HCT116 (cell line): ENCODE data around the gene CYB5R3. TPM values are rescaled to one million over a fixed set of nuclear protein-coding genes. Genes with fewer than 3 reads are reported as not detected.
"Not testable (repeated sequence)": the region's sequence is repeated elsewhere in the genome, so short reads cannot be mapped to it uniquely, and the experiment has no call there.

ENCODE experiments used
- ATAC-seq: fragments of 200-7000 bp; cut with Tn5 transposase; 2 replicates; pipeline ENCODE4 v1.9.1; 2020; ENCODE audit warnings: mild to moderate bottlenecking, moderate library complexity
- BruUV-seq: library from RNA; stranded (reverse); fragments of 400-500 nt; replicated peaks from 2 replicates; lab custom pipeline; 2021; lab: Mats Ljungman, UMichigan
- CTCF ChIA-PET: fragments of 300-600 bp; sonication (Branson Sonifier 250); formaldehyde crosslinking; loops from one replicate; lab custom pipeline; 2021; ENCODE audit warnings: antibody characterized with exemption; lab: Charles Lee
- POLR2A ChIA-PET: fragments of 300-600, 350-600 bp; sonication (Branson Sonifier 250); formaldehyde crosslinking; loops from one replicate; lab custom pipeline; 2021; ENCODE audit warnings: antibody characterized with exemption; lab: Charles Lee
- RAD21 ChIA-PET, 2 experiments: fragments of 300-600 bp; sonication (Branson Sonifier 250); formaldehyde crosslinking; loops; one replicate each; lab custom pipeline; 2023; ENCODE audit warnings: low total read pairs in 2 of 2; ENCODE audit not compliant: uncharacterized antibody in 2 of 2, unreplicated experiment in 2 of 2, low non-redundant PET in 1 of 2; lab: Charles Lee
- DNase-seq: peaks from one replicate; pipeline ENCODE4 v3.0.0-alpha.2; 2010; ENCODE audit warnings: low read depth, low spot score
- H2AFZ ChIP-seq: fragments of 200-600 bp; shearing (Covaris generic), sonication (generic); 2 replicates; pipeline ENCODE4 v1.6.1; 2017; ENCODE audit warnings: low read depth, mixed run types, mixed read lengths, antibody characterized with exemption, low read length; ENCODE audit not compliant: poor library complexity, severe bottlenecking
- H3K27ac ChIP-seq: 2 replicates; pipeline ENCODE4 v1.5.1; 2012; ENCODE audit warnings: low read depth, low read length
- H3K27me3 ChIP-seq: fragments of 200-600 bp; sonication (generic); 2 replicates; pipeline ENCODE4 v1.6.1; 2016; ENCODE audit warnings: mixed run types, low read length, mixed read lengths; ENCODE audit not compliant: insufficient read depth
- H3K36me3 ChIP-seq, 2 experiments: fragments of 200-500 bp in 1 of 2; fragments of 200-600 bp in 1 of 2; sonication (Bioruptor generic) in 1 of 2; sonication (generic) in 1 of 2; 2 replicates each; pipeline versions ENCODE4 v1.5.1 to v1.6.1; 2014 to 2016; ENCODE audit warnings: low read length in 2 of 2, inconsistent platforms in 1 of 2, mixed read lengths in 1 of 2, mixed run types in 1 of 2; ENCODE audit not compliant: insufficient read depth in 2 of 2, control insufficient read depth in 1 of 2
- H3K4me1 ChIP-seq, 2 experiments: fragments of 200-600 bp in 1 of 2; sonication (generic) in 1 of 2; 2 replicates each; pipeline versions ENCODE4 v1.5.1 to v1.6.1; 2012 to 2017; ENCODE audit warnings: low read length in 2 of 2, inconsistent platforms in 1 of 2, mild to moderate bottlenecking in 1 of 2, mixed read lengths in 1 of 2, mixed run types in 1 of 2, moderate library complexity in 1 of 2; ENCODE audit not compliant: insufficient read depth in 2 of 2, control insufficient read depth in 1 of 2
- H3K4me2 ChIP-seq: fragments of 200-600 bp; sonication (generic); 2 replicates; pipeline ENCODE4 v1.6.1; 2017; ENCODE audit warnings: mixed run types, low read length, mixed read lengths
- H3K4me3 ChIP-seq, 2 experiments: fragments of 200-600 bp in 1 of 2; sonication (generic) in 1 of 2; replicated peaks in 1 of 2; 2 replicates each; pipeline ENCODE4 v1.5.1; 2011 to 2016; ENCODE audit warnings: low read length in 2 of 2, control low read depth in 1 of 2, low read depth in 1 of 2, mild to moderate bottlenecking in 1 of 2, mixed read lengths in 1 of 2, mixed run types in 1 of 2
- H3K79me2 ChIP-seq: fragments of 200-600 bp; sonication (generic); 2 replicates; pipeline ENCODE4 v1.6.1; 2017; ENCODE audit warnings: mild to moderate bottlenecking, mixed run types, low read length, moderate library complexity, mixed read lengths; ENCODE audit not compliant: insufficient read depth
- H3K9ac ChIP-seq: fragments of 200-600 bp; sonication (generic); 2 replicates; pipeline ENCODE4 v1.6.1; 2016; ENCODE audit warnings: low read length, mixed read lengths
- H3K9me2 ChIP-seq: fragments of 200-600 bp; sonication (generic), shearing (Covaris generic); 2 replicates; pipeline ENCODE4 v1.6.1; 2017; ENCODE audit warnings: mixed run types, mild to moderate bottlenecking, moderate library complexity; ENCODE audit not compliant: insufficient read depth
- H3K9me3 ChIP-seq, 2 experiments: fragments of 200-500 bp in 1 of 2; fragments of 200-600 bp in 1 of 2; sonication (Bioruptor generic) in 1 of 2; sonication (generic) in 1 of 2; 2 replicates each; pipeline ENCODE4 v1.6.1; 2014 to 2017; ENCODE audit warnings: low read length in 2 of 2, mixed read lengths in 2 of 2, inconsistent platforms in 1 of 2, low read depth in 1 of 2, mild to moderate bottlenecking in 1 of 2, mixed run types in 1 of 2, moderate library complexity in 1 of 2; ENCODE audit not compliant: control insufficient read depth in 1 of 2, insufficient read depth in 1 of 2
- H4K20me1 ChIP-seq: fragments of 200-600 bp; sonication (generic), shearing (Covaris generic); 2 replicates; pipeline ENCODE4 v1.6.1; 2017; ENCODE audit warnings: mixed run types, mild to moderate bottlenecking, moderate library complexity; ENCODE audit not compliant: insufficient read depth
- CBX3 ChIP-seq: IDR thresholded peaks from 2 replicates; pipeline ENCODE4 v1.6.1; 2012; ENCODE audit warnings: low read depth
- CEBPB ChIP-seq: IDR thresholded peaks from 2 replicates; pipeline ENCODE4 v1.6.1; 2012; ENCODE audit warnings: low read depth
- CTCF ChIP-seq, 3 experiments: fragments of 200-600 bp in 1 of 3; sonication (generic) in 1 of 3; IDR thresholded peaks in 2 of 3; conservative IDR thresholded peaks in 1 of 3; 2 replicates each; pipeline ENCODE4 v1.5.1; 2012 to 2017; ENCODE audit warnings: low read depth in 2 of 3, low read length in 2 of 3, antibody characterized with exemption in 1 of 3, borderline replicate concordance in 1 of 3, control low read depth in 1 of 3, mild to moderate bottlenecking in 1 of 3, mixed read lengths in 1 of 3, mixed run types in 1 of 3, moderate library complexity in 1 of 3; ENCODE audit not compliant: insufficient read depth in 1 of 3
- EGR1 ChIP-seq: IDR thresholded peaks from 2 replicates; pipeline ENCODE4 v1.6.1; 2012; ENCODE audit warnings: low read depth
- ELF1 ChIP-seq: IDR thresholded peaks from 2 replicates; pipeline ENCODE4 v1.6.1; 2012; ENCODE audit warnings: low read depth, borderline replicate concordance
- EZH2 ChIP-seq: fragments of 200-600 bp; sonication (generic); IDR thresholded peaks from 2 replicates; pipeline ENCODE4 v1.6.1; 2017; ENCODE audit warnings: antibody characterized with exemption, mixed run types
- EZH2phosphoT487 ChIP-seq: fragments of 200-600 bp; IDR thresholded peaks from 2 replicates; pipeline ENCODE4 v1.6.1; 2018; ENCODE audit warnings: antibody characterized with exemption, borderline replicate concordance
- JUND ChIP-seq: IDR thresholded peaks from 2 replicates; pipeline ENCODE4 v1.6.1; 2012
- POLR2A ChIP-seq: IDR thresholded peaks from 2 replicates; pipeline ENCODE4 v1.7.0; 2011; ENCODE audit warnings: borderline replicate concordance; ENCODE audit not compliant: insufficient read depth, insufficient read length; ENCODE audit errors: extremely low read depth
- POLR2AphosphoS5 ChIP-seq: IDR thresholded peaks from 2 replicates; pipeline ENCODE4 v1.6.1; 2011; ENCODE audit warnings: mild to moderate bottlenecking, low read depth, low read length, moderate library complexity
- RAD21 ChIP-seq: IDR thresholded peaks from 2 replicates; pipeline ENCODE4 v1.6.1; 2012; ENCODE audit warnings: low read depth, mild to moderate bottlenecking
- SIN3A ChIP-seq: IDR thresholded peaks from 2 replicates; pipeline ENCODE4 v1.6.1; 2012; ENCODE audit warnings: low read depth
- SP1 ChIP-seq: IDR thresholded peaks from 2 replicates; pipeline ENCODE4 v1.6.1; 2012; ENCODE audit warnings: low read depth
- TCF7L2 ChIP-seq: IDR thresholded peaks from 2 replicates; pipeline ENCODE4 v1.7.0; 2011; ENCODE audit warnings: borderline replicate concordance, inconsistent platforms; ENCODE audit not compliant: insufficient read depth, insufficient read length; ENCODE audit errors: extremely low read depth
- YY1 ChIP-seq: IDR thresholded peaks from 2 replicates; pipeline ENCODE4 v1.6.1; 2011; ENCODE audit warnings: low read length, low read depth, moderate library complexity, mild to moderate bottlenecking; ENCODE audit not compliant: insufficient replicate concordance; ENCODE audit errors: extremely low read depth
- ZBTB33 ChIP-seq: IDR thresholded peaks from 2 replicates; pipeline ENCODE4 v1.6.1; 2011; ENCODE audit warnings: mild to moderate bottlenecking, low read length, moderate library complexity; ENCODE audit not compliant: insufficient replicate concordance; ENCODE audit errors: extremely low read depth
- intact Hi-C: fragments of 100-400 bp; cut with micrococcal nuclease; formaldehyde crosslinking; loops from 2 replicates; pipeline ENCODE4 v1.10.0; 2022
- total RNA-seq: library from RNA; stranded (reverse); gene quantifications from one replicate; pipeline ENCODE4 v1.2.1, GENCODE V29; 2021; ENCODE audit not compliant: unreplicated experiment
- TF ChIP-seq, protein P1 (sequence below): IDR thresholded peaks from 2 replicates; pipeline ENCODE4 v1.6.1; 2012

Gene CYB5R3
- total RNA-seq, 1 experiment from 2014 or later = 127 TPM

DNA sequence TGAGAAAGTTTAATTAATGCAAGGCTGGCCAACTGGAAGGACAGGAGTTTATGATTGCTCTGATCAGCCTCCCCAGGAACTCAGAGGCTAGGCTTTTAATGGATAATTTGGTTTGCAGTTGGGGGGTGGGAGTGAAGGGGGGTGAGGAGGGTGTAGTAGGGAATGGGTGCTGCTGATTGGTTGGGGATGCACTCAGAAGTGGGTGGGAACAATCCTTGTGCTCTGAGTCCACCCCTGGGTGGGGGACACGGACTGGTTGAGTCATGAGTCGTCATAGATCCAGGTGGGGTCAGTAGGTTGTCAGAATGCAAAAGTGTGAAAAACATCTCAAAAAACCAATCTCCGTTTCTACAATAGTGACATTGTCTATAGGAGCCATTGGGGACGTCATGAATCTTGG is 20.9 kb upstream of the CYB5R3 start:
- intact Hi-C loops = no loop called here
- Histone ChIP-seq H3K27me3 (no peaks in the 10 kb centered on the region), H3K9me2 (no peaks in the 10 kb centered on the region), H3K79me2 (no peaks in the 10 kb centered on the region), H2AFZ (no peak overlapping the region), H3K4me1 (peaks cover 4 to 20% of the 10 kb centered on the region in 2 experiments), H3K27ac (no peak overlapping the region), H4K20me1 (no peaks in the 10 kb centered on the region), H3K36me3 (no peaks in the 10 kb centered on the region), H3K9ac (no peak overlapping the region), H3K9me3 (no peaks in the 10 kb centered on the region), H3K4me2 (no peak overlapping the region), H3K4me3 (no peak overlapping the region)
- TF ChIP-seq TCF7L2 (no peak), JUND (no peak), POLR2A (no peak), CTCF (IDR thresholded peaks at IDR 0.05 in 2 of 3, conservative IDR thresholded peaks at IDR 0.05 in 1 of 3; ENCODE audit: borderline replicate concordance in 1 of 3, insufficient read depth in 1 of 3, low read depth in 2 of 3, low read length in 2 of 3) (no peak), EZH2phosphoT487 (no peak), ELF1 (no peak), EZH2 (no peak), SP1 (no peak), YY1 (no peak), POLR2AphosphoS5 (no peak), SIN3A (no peak), CEBPB (no peak), EGR1 (no peak), RAD21 (no peak), CBX3 (no peak), ZBTB33 (no peak)
- TF ChIP-seq, protein P1, sequence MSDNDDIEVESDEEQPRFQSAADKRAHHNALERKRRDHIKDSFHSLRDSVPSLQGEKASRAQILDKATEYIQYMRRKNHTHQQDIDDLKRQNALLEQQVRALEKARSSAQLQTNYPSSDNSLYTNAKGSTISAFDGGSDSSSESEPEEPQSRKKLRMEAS = no peak
- no TSS peak for BruUV-seq
- CTCF ChIA-PET = no interaction called here
- DNase-seq (no peak), ATAC-seq (no peak; the same call in 1 of the 2 replicates)
- POLR2A ChIA-PET = no interaction called here
- RAD21 ChIA-PET = no interaction called here

- H3K36me3 ChIP-seq, H3K79me2 ChIP-seq, H4K20me1 ChIP-seq, DNase-seq, H3K9ac ChIP-seq, H3K27me3 ChIP-seq, H3K9me3 ChIP-seq, H2AFZ ChIP-seq, H3K27ac ChIP-seq, intact Hi-C loops, POLR2A ChIA-PET, ATAC-seq, RAD21 ChIA-PET, H3K9me2 ChIP-seq, H3K4me3 ChIP-seq, H3K4me2 ChIP-seq, BruUV-seq: not testable (repeated sequence)
- CTCF ChIA-PET = interaction anchor here (1.1 kb wide), 1 partner anchor 229 kb away, joined by 3 read pairs; no protein-coding TSS in a partner anchor
- peaks cover 4 to 16% of the 10 kb centered on the region in 2 experiments for H3K4me1 ChIP-seq
These were observed 17.2 kb upstream of the CYB5R3 start for GRCh38 chr22:42666393-42666792.
